Peyer's patch (tissue), 4 donors: ENCODE data around the gene SGTA.

Experiments used
- CTCF ChIP-seq, 6 experiments: fragments of 450-650 bp in 4 of 6; fragments of 200-600 bp in 2 of 6; sonication (generic) in 1 of 6; IDR thresholded peaks; one replicate each; pipeline ENCODE4 v1.5.1; 2017 to 2019; ENCODE audit warnings: antibody characterized with exemption in 6 of 6, mild to moderate bottlenecking in 3 of 6, moderate library complexity in 1 of 6
- POLR2A ChIP-seq, 2 donors: fragments of 450-650 bp; IDR thresholded peaks; one replicate each; pipeline ENCODE4 v1.5.1; 2017; ENCODE audit warnings: antibody characterized with exemption in 2 of 2, mild to moderate bottlenecking in 2 of 2, moderate library complexity in 2 of 2

GRCh38 chr19:2758601-2759313 is 24.3 kb downstream of the SGTA start:
- no peak for TF ChIP-seq POLR2A (IDR thresholded peaks at IDR 0.05)
- TF ChIP-seq CTCF (IDR thresholded peaks at IDR 0.05): no peak
